ENCODE results near the gene PHRF1.

The PHRF1 gene

DNA sequence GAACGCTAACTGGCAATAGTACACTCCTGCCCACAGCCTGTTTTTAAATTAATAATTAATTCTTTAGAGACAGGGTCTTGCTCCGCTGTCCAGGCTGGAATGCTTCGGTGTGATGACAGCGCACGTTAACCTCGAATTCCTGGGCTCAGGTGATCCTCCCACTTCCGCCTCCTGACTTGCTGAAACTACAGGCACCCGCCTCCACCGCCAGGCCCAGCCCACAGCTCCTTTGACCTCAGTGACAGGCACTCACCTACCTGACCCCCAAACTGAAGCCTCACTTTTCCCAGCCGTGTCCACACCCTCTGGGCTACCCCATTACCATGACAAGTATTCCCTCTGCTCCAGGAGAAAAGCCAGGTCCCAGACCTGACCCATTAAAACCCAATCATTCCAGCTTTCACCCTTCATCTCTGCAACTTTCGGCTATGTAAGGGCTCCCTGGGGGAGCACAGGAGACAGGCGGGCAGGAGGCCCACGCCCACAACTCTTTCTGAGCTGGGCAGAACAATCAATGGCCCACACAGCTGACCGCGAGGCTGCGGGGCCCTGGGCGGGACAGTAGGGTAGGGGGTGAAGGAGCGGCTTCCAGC lies 16.5 kb upstream of the PHRF1 start:
- TF ChIP-seq, protein P1, sequence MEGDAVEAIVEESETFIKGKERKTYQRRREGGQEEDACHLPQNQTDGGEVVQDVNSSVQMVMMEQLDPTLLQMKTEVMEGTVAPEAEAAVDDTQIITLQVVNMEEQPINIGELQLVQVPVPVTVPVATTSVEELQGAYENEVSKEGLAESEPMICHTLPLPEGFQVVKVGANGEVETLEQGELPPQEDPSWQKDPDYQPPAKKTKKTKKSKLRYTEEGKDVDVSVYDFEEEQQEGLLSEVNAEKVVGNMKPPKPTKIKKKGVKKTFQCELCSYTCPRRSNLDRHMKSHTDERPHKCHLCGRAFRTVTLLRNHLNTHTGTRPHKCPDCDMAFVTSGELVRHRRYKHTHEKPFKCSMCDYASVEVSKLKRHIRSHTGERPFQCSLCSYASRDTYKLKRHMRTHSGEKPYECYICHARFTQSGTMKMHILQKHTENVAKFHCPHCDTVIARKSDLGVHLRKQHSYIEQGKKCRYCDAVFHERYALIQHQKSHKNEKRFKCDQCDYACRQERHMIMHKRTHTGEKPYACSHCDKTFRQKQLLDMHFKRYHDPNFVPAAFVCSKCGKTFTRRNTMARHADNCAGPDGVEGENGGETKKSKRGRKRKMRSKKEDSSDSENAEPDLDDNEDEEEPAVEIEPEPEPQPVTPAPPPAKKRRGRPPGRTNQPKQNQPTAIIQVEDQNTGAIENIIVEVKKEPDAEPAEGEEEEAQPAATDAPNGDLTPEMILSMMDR (conservative IDR thresholded peaks at IDR 0.05; ENCODE audit: low read length), result no peak
- no peak for DNase-seq (ENCODE audit: low read depth)
- no peak overlapping the region for H3K4me3 ChIP-seq (ENCODE audit: low read length)

DNA sequence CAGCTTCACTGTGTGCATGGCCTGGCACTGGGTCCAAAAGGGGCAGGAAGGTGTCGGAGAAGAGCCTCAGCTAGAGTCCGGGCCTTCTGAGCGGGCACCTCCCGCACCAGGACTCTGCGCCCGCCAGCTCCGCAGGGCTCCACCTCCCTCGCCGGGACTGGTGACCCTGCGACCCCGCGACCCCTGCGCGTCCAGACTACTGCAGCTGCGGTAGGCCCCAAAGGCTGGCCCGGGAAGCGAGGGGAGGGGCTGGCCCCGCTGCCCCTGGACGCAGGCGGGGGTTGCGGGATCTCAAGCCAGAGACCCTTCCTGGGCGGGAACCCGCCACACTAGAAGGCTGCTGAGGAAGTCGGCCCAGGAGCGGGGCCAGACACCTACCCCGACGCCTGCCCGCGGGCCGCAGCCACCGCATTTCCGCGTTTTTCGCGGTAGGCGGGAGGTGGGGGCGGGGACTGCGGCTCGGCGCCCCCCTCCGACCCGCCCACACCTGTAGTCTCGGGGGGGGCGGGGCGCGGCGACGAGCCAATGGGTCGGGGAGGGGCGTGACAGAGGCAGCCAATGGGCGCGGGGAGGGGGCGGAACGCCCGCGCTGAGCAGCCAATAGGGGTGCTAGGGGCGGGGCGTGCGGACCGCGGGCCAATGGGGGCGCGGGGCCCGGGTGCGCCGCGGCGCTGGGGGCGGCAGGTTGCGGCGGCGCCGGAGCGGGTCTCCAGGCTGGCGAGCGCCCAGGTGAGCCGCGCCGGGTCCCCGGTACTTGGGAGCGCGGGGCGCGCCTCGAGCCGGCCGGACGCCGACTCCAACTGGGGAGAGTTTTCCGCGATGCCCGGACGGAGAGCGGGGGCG lies 15.7 kb upstream of the PHRF1 start, which contains the start of the genes LMNTD2 and RASSF7:
TSS of gene LMNTD2 (minus strand) at position 434 of the 843 bp plus-strand sequence. CDS start at position 412, 22 bp downstream.
TSS of gene RASSF7 (plus strand) at position 666 of the 843 bp plus-strand sequence. CDS start 799 bp downstream, outside the sequence.
- peak within 1 kb of the TSS; percentile 58 for H3K4me3 ChIP-seq (ENCODE audit: low read length)
- TF ChIP-seq, protein P1 (conservative IDR thresholded peaks at IDR 0.05; ENCODE audit: low read length), result no peak
- peak; percentile 66 for DNase-seq (ENCODE audit: low read depth)

DNA sequence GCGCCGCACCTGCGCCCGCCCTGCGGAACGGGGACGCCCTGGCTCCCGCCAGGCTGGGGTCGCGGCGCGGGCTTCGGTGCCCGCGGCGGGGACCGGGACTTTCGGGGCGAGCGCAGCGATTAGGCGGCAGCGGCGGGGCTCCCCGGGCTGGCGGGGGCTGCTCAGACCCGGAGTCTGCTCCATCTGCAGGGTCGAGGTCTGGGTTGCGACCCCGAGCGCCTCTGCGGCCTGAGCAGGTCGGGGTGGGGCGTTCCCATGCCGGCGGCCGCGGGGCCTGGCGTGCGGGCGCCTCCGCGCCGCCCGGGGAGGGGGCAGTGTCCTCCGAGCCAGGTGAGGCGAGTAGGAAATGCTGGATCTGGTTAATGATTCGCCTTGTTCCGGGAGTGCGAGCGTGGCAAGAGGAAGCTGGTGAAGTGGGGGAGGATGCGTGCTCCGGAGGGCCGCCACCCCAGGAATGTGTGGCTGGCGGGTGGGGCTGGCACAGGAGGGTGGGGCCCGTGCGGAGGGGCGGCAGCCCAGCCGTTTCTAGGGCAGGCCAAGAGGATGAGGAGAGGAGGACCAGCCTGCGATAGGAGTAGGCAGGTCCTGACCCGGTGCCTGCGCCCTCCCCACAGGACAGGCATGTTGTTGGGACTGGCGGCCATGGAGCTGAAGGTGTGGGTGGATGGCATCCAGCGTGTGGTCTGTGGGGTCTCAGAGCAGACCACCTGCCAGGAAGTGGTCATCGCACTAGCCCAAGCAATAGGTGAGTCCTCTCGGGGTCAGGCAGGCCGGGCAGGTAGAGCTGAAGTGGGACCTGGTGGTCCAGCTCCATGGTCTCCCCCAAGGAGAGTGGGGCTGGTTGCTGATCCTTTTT lies 14.9 kb upstream of the PHRF1 start:
- TF ChIP-seq, protein P1 (conservative IDR thresholded peaks at IDR 0.05; ENCODE audit: low read length), result no peak
- DNase-seq (ENCODE audit: low read depth), result peak; percentile 39

DNA sequence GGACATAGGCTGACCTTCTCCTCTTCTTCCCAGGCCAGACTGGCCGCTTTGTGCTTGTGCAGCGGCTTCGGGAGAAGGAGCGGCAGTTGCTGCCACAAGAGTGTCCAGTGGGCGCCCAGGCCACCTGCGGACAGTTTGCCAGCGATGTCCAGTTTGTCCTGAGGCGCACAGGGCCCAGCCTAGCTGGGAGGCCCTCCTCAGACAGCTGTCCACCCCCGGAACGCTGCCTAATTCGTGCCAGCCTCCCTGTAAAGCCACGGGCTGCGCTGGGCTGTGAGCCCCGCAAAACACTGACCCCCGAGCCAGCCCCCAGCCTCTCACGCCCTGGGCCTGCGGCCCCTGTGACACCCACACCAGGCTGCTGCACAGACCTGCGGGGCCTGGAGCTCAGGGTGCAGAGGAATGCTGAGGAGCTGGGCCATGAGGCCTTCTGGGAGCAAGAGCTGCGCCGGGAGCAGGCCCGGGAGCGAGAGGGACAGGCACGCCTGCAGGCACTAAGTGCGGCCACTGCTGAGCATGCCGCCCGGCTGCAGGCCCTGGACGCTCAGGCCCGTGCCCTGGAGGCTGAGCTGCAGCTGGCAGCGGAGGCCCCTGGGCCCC lies 14.1 kb upstream of the PHRF1 start:
- TF ChIP-seq, protein P1 (conservative IDR thresholded peaks at IDR 0.05; ENCODE audit: low read length), result no peak
- H3K4me3 ChIP-seq (ENCODE audit: low read length), result peak overlapping the region; percentile 54; the same call in 1 of the 2 replicates
- no peak for DNase-seq (ENCODE audit: low read depth)

More for the DNA sequence above, 14.9 kb upstream of the PHRF1 start:
- peak overlapping the region; percentile 54 for H3K4me3 ChIP-seq (ENCODE audit: low read length)

DNA sequence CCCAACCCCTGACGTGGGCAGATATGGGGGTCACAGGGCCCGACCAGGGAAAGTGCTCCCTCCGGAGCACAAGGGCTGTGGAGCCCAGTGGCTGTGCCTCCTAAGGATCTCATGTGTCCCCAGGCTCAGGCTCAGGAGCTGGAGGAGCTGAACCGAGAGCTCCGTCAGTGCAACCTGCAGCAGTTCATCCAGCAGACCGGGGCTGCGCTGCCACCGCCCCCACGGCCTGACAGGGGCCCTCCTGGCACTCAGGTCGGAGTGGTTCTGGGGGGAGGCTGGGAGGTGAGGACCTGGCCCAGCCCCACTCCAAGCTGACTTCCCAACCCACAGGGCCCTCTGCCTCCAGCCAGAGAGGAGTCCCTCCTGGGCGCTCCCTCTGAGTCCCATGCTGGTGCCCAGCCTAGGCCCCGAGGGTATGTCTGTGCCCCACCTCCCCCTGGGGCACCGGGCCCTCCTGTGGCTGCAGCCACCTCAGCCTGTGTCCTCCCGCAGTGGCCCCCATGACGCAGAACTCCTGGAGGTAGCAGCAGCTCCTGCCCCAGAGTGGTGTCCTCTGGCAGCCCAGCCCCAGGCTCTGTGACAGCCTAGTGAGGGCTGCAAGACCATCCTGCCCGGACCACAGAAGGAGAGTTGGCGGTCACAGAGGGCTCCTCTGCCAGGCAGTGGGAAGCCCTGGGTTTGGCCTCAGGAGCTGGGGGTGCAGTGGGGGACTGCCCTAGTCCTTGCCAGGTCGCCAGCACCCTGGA lies 13.0 kb upstream of the PHRF1 start:
- TF ChIP-seq, protein P1 (conservative IDR thresholded peaks at IDR 0.05; ENCODE audit: low read length), result no peak
- DNase-seq (ENCODE audit: low read depth), result no peak
- H3K4me3 ChIP-seq (ENCODE audit: low read length), result no peak overlapping the region
